ENCODE measurements around the gene S100A9.

GRCh38 chr1:153371231-153371630 lies 13.6 kb downstream of the S100A9 start:
- no peak for TF ChIP-seq CTCF (IDR thresholded peaks at IDR 0.05; ENCODE audit: poor library complexity)
- no peak for TF ChIP-seq EZH2 (IDR thresholded peaks at IDR 0.05; ENCODE audit: borderline replicate concordance)
